Measurements from ENCODE around the gene ZIC2.

ZIC2 gene

DNA sequence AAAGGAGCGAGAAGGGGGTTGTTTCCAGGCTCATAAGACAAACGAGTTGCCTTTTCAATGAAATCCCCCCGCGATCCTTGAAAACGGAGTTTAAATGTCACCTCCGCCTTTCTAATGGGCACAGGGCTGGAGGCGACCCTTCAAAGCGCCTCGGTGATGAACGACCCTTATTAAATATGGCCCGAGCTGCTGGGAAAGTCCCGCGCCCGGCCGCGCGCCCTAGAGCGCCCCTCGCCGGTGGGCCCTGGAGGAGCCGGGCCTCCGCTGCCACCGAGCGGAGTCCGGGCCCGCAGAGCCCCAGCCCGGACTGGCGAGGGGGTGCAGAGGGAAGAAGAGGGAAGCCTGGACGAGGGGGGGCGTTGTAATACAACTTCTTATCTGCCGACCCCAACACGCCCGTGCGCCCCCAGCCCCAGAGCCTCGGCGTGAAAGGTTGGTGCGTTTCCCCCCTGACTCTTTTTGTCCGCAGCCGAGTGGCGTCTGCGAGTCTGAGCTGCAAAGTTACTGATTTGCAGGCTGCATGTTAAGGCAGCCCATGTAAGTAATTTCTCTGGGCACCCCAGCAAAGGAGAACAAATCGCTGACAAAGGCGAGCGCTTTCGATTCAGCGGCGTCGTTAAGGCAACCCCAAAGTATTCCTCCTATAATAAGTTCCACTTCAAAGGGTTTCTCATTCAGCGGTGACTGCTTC lies 21.9 kb upstream of the ZIC2 start:
- DNase-seq: no peak

DNA sequence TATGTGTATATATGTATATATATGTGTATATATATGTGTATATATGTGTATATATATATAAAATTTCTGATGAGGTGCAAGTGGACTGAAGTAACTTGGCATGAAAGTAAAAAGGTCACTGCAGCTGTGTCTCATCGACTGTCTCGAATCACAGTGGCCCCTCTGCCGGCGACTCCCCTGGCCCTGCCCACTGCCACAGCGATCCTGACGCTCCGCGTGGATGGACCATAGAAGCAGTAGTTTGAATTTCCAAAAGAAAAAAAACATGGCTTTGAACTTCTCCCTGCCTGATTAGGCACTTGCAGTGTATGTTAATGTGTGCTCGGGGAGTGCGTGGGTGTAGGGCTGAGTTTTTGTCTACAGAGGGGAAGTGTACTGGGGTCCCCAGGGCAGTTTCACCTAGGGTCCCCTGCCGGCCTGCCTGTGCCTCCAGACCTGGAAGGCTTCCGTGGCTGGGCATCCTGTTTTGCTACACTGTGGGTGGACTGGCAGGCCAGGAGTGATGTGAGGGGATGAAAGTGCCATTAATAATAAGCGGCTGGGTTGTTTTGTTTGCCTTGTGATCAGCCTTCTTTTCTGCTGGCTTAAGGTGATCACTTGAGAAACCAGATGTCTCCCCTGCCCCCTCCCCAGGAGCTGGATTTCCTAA lies 20.8 kb upstream of the ZIC2 start:
- DNase-seq: no peak

DNA sequence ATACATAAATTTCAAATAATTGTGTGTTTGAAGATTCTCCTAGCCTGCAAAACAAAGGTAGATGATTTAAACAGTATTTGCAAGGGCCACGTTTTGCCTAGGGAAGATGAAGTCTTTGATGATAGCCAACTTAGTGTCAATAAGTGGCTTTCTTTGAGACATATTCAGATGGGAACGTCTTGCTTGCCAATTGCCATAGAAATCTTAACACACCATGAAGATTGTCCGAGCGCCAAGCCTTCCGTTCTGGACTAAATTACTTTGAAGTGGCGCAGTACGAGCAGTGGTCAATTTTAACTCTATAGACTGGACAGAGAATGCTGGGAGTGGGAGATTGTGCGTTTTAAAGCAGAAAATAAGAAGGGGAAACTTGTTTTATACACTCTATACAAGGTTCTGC lies 19.9 kb upstream of the ZIC2 start:
- no peak for DNase-seq

DNA sequence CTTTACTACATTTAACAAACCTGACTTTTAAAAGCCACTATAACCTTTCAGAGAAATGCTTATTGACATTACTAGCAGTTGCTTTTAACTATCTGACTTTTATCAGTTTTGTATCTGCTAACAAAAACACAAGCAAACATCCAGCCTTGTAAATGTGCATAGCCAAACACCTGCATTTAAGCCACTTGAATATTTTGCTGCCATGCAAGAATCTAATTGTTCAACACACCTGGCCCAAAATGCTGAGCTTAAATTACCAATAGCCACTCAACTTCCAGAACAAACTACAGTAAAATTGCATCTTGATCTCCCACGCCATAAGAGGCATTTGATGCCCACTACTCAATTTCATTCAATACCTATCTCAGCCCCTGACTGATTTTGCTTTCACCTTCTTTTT lies 19.3 kb upstream of the ZIC2 start:
- no peak for DNase-seq

DNA sequence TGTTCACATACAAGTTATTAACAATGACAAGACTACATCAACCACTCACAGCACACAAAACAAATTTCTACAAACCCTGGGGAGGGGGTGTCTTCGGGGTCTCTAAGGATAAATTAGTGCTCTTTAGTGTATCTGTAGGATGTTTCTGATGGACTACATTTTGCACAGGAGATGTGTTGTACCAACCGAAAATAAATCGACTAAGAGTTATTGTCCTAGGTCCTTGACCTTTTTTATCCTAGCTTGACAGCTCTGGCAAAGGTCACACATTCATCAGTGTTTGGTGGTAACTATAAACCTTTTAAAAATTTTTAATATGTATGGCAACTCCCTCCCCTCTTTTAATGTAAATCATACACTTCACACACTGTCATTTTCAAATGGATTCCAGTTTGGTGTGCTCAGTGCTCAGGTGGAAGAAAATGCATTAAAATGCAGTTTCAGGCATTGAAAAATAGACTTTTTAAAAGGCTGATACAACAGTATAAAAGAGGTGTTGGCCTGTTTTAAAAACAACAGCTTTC lies 17.7 kb upstream of the ZIC2 start:
- no peak for DNase-seq

DNA sequence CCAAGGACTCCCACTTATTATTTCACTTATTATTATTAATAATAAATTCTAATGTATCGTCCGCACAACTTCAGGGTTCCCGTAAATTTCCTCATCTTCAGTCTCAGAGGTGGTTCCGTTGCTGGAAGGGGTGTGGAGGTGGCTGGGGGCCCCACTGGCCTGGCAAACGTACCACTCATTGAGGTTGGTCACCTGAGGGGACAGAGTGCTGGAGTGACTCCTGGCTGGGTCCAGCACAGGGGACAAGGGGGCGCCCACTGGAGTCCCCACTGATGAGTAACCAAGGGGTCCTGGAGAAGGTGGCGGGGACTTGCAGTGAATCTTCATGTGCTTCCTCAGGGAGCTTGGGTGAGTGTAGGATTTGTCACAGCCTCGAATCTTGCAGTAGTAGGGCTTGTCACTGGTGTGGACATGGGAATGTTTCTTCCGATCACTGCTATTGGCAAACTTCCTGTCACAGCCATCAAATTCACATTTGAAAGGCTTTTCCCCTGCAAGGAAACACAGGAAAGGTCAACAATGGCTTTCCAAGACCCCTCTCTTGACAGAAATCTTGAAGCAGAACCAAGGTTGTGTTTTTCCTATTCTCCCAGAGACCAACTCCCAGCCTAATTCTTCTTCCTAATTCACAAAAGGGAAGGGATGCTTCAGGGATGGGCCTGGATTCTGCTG lies 16.1 kb upstream of the ZIC2 start:
- DNase-seq: no peak

DNA sequence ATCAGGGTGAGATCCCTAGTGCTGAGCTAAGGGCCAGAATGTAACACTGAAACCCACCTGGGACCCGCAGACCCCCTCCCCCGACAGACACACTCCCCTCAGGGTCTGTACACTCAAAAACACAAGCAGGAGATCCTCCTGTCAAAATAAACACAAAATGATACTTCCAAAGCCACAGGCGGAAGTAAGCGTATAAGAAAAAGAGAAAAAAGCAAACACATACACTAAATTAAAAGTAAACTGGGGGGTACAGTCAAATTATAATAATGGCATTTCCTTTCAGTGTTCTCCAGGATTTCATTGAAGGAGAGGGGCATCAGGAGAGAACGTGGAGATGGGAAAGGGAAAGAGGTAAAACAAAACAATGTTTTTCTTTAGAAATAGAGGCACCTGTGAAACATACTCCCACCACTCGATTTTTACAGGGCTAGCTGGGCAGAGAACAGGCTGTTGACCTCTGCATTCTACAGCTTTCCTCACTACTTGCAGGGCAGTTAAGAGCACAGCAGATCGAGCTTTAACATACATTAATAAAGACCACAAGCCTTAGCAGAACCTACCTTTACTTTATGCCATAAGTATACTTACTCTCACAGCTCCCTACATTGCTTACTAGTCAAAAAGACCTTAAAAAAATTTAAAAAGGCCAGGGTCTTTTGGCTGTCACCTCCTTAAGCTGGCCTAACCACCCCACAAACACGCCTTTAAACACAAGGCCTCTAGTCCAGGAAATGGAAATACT lies 15.3 kb upstream of the ZIC2 start:
- no peak for DNase-seq

DNA sequence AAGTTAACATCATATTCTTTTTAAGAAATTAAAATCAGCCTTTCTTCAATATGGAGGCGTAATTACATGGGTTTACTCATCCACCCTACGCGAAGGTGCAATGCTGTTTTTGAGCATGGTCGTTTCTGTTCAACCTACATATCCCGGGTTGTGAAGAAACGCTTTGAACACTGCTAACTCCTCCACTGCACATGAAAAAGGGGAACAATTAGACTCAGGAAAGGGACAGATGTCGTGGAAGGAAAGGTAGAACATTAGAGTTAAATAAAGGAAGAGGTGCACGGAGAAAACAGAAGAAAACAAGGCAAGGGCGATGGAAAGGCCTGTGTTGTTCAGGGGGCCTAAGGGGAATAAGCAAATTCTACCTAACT lies 14.1 kb upstream of the ZIC2 start:
- no peak for DNase-seq

DNA sequence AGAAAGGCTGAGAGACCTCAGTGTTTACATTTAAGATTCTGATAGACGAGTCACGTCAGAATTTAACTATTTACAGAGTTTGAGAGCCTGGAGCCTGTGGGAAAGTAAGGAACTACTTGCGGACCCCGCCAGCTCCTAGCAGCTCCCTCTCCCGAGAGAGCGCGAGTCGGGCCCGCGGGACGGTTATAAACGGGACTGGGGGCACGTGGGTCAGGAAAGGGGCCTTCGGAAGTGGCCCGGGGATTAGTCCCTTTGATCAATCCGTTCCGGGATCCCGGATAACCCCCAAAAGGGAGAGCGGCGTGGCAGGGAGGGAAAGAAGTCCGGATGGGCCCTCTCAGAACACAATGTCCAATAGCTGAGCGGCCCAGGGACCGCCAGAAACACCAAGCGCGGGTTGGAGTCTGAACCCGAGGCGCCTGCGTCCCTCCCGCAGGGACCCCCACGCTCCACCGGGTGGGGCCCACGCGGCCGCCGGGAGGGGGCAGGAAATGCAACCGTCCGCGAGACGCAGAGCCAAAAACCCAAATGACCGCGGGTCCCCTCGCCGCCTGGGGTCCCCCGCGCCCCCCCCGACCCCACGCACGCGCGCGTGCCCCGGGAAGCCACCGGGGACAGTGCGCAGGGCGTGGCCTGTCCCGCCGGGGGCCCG lies 13.6 kb upstream of the ZIC2 start:
- no peak for DNase-seq

DNA sequence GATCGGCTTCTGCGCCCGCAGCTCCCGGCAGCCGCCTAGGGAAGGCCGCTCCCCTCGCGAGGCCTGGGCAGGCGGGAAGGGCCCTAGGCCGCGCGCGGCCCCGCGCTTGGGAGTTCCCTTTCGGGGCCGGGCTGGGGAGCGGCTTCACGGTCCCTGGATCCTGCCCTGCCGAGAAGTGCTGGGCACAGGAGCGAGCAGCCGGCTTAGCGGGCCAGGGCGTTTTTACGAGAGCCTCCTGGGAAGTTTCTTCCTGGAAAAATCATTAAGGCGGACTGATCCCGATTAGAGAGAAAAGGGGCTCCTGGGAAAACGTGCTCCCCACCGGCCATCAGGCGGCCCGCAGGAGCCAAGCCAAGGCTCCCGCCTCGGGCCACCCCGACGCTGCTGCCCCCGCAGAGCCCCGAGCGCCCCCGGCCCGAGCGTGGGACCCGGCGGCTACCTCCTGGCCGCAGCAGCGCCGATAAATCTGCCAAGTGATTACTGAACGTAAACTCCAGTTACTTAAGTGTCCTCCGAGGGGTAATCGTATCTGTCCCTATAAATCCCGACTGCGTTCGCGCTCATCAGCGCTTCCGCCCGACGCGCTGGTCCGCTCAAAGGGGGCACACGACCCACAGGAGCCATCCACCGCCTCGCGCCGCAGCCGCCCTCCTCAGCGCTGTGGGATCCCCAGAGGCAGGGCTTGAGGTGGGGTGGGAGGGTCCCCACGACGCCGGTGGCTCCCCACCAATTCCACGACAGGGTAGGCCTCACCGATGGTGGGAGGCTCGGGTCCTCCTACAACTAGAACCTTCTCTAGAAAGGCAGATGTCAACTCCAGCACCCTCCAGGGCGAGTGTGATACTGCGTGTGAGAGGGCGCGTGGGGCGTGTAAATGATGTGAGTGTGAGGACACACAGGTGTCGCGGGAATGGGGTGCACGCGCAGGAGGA lies 12.8 kb upstream of the ZIC2 start:
- no peak for DNase-seq

DNA sequence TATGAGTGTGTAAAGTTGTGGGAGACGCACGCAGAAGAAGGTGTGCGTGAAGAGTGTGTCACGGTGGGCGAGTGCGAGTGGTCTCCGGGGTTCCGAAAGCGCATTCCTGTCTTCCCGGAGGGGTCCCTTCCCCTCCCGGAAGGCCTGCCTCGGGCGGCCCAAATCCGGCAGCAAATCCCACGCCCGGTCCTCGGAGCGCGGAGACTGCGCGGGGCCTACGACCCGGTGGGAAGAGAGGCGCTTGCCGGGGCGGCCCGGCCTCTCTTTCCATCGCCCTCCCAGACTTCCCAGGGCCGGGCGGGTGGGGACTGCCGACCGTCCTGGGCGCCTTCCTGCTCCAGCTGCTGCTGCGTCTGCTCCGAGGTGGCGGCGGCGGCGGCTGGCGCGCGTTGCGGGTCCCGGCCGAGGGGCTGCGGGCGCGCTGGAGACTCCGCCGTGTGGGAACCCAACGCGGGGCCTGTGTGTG lies 12.1 kb upstream of the ZIC2 start:
- no peak for DNase-seq

DNA sequence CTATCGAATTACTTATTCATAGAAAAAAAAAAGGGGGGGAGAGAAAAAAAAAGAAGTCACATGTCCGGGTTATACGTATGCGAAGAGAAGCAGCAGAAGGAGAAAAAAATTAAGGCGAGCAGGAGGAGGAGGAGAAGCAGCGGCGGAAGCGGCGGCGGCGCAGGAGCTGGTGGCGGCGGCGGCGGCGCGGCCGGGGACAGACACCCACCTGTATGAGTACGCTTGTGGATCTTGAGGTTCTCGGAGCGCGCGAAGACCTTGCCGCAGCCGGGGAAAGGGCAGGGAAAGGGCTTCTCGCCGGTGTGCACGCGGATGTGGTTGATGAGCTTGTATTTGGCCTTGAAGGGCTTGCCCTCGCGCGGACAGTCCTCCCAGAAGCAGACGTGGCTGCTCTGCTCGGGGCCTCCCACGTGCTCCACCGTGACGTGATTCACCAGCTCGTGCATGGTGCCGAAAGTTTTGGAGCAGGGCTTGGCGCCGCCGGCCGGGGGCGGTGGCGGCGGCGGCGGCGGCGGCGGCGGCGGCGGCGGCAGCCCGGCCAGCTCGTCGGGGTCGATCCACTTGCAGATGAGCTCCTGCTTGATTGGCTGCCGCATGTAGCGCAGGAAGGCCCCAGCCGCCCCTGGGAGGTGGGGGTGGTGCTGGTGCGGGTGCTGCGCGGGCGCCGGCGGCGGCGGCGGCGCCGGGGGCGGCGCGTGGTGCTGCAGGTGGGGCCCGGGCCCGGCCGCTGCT lies 11.5 kb upstream of the ZIC2 start:
- DNase-seq: no peak

DNA sequence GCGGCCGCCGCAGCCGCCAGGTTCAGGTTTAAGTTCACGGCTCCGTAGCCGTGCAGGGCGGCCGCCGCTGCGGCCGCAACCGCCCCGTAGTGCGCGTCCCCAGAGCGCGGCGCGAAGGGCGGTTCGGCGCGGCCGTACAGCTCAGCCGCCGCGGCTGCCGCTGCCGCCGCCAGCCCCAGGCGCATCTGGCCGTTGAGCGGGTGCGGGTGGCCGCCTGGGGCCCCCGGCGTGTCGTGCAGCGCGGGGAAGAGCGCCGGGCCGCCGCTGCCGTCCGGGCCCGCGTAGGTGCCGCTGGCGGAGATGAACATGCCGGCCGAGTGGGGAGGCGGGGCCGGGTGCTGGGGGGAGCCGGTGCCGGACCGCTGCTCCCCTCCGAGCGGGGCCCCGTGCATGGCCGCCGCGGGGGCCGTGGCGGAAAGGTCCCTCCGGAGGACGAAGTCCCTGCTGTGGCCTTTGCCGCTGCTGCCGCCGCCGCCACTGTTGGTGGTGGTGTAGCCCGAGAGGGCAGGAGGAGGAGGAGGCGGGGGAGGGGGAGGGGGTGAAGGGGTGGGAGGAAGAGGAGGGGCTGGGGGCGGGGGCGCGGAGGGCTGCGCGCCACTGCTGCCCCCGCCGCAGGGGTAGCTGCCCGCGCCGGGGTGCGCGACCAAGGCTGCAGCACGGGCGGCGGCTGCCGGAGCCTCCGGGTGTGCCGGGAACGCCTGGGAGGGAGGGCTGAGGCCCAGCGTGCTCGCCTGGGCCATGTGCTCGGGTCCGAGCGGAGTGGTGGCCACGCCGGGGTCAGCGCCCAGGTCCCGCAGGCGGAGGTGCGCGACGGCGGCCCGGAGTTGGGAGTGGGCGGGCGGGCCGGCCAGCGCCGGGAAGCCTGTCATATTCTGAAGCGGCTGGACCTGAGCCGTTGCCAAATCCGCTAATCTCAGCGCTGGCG lies 10.7 kb upstream of the ZIC2 start:
- no peak for DNase-seq

DNA sequence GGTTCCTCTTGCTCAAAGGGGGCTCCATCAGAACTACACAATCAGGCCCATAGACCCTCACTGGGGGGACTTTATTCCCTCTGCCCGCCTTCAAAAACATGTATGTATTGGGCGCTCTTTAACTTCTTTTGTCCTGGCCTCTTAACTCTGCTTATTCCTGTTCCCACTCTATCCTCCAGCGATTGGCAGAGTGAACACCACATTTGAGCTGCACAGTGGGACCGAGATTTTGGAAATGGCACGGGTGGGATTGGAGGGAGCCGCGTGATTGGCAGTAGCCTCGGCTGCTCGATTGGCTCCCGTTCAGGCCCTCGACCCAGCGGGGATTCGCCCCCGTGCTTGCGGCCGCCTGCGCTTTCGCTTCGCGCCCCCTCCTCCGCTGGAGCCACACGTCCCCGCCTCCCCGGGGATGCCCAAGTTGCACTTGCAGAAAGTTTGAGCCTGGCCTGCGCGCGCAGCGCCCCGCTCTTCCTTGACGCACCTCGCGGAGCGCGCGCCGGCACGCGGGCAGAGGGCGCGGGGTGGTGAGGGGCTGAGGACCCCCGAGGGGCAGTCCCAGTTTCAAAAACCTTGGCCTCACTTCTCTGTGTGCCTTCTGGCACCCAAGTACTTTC lies 9.9 kb upstream of the ZIC2 start, which contains the start of gene ZIC5:
Gene ZIC5 (minus strand): TSS at position 192 of the 614 bp plus-strand sequence. CDS start 164 bp downstream, at position 28.
- no peak for DNase-seq

DNA sequence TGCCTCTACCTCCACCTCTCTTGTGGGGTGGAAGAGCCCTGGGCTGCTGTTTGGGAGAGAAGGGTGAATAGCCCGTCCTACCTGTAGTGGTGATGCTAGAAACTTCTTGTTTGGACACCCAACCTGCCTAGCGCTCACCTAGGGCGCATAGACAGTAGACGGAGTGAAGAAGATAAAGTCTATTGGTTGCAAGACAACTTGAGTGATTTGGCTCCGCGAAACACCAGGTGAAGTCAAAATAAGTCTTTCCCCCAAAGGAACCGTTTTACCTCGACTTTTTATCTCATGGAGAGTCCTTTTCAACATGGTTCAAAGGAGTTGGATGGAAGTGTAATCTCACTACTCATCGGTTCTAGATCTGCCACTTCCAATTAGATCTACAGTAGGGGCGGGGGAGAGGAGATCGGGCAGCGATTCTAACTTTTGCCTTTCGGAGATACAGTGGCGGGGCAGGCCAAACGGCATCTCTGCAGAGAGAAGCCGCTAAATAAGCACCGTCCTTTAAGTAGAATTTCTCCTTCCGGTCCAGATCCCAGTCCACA lies 9.3 kb upstream of the ZIC2 start:
- DNase-seq: no peak

DNA sequence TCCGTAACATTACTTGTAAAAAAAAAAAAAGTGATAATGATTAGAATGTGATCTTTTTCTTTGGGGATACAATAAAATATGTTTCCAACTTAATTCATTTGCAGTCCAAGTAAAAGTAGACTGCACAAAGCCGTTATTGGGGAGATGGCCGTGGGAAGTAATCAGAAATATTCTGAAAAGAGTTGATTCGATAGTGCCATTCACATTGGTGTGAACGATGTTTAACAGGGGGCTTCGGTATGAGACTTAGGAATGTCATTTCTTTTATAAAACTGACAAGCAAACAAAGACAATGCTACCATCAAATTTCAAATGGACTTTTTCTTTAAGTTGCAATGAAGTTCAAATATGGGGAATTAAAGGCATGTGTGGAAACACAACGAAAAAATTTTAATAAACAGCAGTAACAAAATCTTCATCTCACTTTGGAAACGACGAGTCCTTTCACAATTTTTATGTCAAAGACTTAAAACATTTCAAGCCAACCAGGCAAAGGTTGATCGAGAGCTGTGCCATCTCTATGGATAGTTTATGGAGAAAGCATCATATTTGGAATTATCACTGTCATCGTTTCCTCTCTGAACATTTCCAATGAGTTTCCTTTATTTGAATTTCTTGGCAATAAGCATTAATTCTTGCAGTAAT lies 8.3 kb upstream of the ZIC2 start:
- DNase-seq: no peak

DNA sequence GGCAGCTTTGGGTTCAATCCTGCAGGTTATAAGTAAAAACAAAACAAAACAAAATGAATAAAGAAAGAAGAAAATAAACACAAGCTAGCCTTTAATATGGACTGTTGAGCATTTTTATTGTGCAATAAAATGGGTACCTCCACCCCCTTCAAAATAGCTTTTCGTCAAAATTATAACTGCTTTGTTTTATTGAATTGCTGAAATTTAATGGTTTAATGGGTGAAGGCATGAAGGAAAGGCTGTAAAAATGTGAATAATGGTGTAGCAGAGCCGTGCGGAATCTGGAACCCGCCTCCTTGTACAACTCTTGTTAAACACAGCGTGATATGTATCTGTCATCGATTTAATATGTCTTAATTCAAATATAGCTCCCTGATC lies 7.8 kb upstream of the ZIC2 start:
- DNase-seq: no peak

DNA sequence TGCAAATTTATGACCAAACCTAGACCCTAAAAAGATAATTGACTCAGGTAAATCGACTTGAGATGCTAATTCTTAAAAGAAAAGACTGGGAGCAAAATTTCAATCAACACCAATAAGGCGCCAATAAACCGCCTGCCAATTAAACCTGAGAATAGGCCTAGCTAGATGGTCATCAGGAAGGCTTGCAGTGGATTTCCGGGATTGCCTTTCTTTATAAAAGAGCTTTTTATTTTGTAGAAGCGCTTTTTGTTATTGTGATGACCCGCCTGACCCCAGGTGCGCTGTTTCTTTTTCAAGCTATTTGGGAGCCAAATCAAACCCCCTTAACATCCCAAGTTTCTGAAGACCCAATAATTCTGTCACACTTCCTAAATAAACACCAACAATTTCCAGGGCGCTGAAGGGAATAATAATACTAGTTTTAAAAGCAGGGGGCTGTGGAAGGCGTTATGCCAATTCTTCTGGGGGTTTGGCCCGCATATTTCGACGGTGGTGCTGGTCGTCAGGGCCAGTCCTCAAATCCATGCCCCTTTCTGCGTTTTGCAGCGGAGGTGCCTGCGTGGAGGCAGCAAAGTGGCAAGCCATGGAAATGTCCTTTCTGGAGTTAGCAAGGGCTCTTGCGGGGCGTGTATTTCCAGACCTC lies 7.2 kb upstream of the ZIC2 start:
- no peak for DNase-seq
